HG03457 (cell line): Measurements from ENCODE around the gene LIPT2.

ENCODE experiments used
- ATAC-seq: cut with Tn5 transposase; IDR thresholded peaks from one replicate; pipeline ENCODE4 v1.9.1; 2021; ENCODE audit warnings: moderate number of reproducible peaks; ENCODE audit not compliant: unreplicated experiment

Gene LIPT2

DNA sequence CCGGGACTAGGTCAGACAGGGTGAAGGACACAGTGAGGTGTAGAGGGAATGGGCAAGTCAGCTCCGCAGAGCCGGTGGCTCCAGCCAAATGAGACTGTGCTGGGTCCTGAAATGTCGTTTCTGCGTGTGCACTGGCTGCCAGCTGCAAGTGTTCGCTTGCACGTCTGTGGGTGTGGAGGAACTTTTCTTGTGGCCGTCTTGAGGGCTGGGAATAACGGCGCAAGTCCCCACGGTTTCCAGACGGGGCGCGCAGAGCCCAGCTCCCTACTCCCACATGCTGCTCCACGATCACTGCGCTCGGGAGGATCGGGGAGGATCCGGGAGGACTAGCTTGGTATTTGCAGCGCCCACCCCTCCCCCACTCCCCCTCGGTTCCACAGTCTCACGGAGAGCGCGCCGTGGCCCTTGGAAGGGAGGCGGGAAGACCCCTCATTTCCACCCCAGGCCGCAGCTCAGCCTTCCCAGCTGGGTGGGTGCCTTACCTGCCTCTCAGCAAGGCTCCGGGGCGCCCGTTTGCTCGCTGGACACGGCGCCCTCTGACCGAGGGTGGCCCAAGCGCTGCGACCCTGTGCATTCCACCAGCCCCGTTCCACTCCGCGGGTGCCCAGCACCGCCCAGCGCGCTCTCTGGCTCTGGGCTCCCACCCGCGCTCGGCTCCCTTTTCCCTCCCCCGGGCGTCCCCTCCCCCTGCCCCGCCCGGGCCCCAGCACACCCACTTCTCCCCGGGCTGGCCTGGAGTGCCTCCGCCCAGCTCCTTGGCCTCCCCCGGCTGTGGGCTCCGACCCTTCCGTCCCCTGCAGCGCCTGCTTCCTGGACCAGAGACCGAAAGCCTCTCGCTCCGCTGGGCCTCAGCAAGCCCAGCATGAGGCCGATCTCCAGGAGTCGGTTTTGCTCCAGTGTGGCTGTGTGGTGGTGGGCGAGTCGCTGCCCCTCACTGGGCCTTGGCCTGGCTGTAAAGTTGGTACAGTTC lies 26.3 kb downstream of the LIPT2 start, which contains the start of gene KCNE3:
Gene KCNE3, minus strand, starts transcription at position 634 of the 970 bp plus-strand sequence. CDS start 9,986 bp downstream, outside the sequence.
- no peak for ATAC-seq

DNA sequence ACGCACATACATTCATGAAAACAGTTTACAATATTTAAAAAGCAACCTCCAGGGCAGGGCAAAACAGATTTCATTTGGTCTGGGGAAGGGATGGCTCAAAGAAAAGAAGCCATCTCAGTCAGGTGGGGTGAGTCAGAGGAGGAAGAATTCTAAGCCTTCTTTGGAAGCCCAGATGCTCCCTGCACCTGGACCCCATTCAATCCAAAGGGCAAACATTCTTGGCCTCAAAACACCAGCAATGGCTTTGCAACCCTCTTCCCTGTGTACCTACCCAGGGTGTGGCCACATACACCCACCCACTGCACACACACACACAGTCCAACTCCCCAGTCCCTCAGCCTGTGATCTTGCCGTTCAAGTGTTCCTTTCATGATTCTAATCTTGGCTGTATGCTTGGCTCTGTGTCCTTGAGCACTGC lies 28.2 kb downstream of the LIPT2 start:
- ATAC-seq: no peak

DNA sequence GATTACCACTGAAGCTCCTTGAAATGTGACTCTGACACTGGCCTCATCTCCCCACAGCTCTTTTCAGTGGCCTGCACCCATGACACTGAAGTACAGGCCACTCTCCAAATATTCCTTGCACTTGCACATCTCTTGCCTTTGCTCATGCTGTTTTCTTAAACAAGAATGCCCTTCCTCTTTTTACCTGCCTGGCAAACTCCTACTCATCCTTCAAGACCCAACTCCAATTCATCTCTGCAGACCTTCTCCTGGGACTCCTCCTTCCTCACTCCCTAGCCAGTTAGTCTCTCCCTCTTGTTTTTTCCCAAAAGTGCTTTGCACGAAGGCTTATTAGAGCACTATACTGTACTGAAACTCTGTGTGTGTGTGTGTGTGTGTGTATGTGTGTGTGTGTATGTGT lies 28.8 kb downstream of the LIPT2 start:
- ATAC-seq: no peak

DNA sequence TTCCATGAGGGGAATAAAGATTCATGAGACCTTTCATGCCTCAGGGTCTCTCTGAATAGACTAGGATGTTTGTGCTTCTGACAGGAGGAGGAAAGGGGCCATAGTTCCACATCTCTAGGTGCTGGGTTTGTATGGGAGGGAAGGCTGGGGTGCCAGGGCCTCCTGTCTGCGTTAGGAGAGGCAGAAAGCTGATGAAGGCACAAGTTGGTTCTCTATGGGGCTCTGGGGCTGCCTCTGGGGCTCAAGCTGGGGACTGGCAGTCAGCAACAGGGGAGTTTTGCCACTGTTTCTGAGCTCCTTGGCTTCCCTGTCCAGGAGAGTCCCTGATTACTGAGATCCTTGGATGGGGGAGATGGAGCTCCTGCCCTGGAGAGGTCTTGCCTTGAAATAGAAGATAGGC lies 30.3 kb downstream of the LIPT2 start:
- no peak for ATAC-seq

DNA sequence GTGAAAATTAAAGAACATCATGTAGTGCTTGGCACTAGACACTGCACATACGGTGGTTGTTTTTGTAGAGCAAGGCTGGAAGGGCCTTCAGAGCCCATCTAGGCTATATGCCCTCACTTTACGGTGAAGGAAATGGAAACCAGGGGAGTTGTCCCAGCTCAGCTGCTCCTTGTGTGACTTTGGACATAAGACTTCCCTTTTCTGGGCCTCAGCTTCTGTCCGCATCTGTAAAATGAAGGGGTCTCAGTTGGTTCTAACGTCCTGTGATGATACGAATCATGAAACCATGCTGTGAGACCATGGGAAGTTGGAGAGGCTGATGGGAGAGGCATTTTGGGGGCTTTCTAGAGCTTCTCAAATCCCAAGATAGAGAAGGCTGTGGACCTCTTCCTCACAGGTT lies 30.9 kb downstream of the LIPT2 start:
- ATAC-seq: no peak

DNA sequence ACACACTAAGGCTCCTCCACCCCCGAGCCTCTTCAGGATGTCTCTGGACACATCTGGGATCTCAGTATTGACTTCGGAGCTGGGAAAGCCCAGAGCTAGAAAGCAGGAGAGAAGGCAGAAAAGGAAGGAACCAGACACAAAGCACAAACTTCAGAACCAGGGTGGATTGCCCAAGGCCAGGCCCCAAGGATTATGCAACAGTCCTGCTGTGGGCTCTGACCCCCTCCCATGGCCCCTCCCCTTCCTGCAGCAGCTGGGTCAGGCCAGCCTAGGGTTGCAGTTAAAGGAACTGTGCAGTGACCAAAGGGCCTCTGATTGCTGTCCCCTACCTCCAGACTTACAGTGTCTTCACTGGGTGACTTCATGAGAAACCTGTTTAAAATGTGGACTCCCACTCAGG lies 31.5 kb downstream of the LIPT2 start:
- no peak for ATAC-seq

DNA sequence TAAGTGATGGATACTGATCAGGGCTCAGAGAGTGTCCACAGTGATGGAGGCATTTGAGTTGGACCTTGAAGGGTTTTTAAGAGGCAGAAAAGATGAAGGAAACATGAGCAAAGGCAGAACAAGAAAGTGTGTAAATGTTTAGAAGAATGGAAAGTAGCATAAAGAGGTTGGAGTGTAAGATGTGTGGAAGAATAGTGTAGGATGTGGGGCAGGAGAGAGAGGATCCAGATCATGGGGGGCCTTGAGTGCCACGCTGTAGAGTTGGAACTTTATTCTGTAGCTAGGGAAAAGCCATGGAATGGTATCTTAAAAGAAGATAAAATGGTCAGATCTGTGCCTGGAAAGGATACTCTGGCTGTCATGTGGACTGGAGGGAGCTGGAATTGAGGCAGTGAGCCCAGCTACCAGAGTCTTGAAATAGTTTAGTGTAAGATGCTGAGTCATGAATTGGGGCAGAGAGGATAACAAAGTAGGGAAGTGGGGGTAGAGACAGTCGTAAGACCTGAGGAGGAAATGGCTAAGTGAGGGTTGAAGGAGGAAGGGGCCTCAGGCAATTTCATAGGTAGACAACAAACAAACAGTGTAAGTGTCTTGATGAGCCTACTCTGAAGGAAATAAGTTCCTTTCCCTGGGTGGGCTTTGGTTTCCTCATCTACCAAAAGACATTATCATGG lies 32.9 kb downstream of the LIPT2 start:
- ATAC-seq: no peak

DNA sequence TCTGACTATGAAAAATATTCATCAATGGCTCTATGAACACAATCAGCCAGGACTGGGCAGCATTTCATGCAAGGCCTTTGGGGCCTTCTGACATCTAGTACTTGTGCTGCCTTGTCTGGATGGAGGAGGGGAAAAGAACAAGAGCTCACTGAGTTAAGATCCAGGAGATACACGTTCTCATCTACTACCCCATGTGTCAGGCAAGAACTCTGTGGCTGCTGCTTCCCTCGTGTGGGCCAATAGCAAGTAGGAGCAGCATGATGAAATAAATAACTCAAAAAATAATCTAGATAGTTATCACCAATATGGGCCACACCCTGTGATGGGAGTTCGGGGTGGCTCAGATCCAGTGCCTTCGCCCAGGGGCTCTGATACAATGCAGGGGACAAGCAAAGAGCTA lies 33.5 kb downstream of the LIPT2 start:
- ATAC-seq: no peak

DNA sequence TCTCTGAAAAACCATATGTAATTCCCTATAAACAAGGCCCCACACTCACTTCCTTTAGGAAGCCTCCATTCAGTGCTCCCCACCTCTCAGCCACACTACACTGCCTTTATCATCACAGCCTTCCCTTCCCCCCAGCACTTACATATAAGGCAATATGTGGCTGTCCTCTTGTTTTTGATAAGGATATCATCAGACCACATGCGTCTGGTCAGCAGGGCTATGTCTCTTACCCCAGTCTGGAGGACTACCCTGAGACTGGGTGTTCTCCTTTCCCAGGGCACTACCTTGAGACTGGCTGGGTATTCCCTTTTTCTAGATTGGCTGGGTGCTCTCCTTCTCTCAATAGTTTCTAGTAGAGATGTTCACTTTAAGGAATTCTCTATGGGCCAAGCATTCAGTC lies 33.9 kb downstream of the LIPT2 start:
- ATAC-seq: no peak

DNA sequence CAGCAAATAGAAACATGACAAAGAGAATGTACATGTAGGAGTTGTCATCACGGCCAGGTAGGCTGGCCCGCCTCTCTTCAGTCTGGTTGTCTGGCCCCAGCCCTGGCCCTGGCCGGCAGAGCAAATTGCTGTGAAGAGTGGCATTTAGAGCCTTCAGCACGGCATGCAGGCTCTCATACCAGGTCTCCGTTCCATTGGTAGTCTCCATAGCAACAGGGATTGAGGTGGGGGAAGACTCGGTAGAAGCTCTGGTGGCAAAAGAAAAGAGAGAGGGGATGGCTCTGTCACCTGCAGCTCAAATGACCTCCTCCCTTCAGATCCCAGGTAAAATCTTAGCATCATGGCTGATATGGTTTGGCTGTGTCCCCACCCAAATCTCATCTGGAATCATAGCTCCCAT lies 36.2 kb downstream of the LIPT2 start:
- ATAC-seq: no peak

DNA sequence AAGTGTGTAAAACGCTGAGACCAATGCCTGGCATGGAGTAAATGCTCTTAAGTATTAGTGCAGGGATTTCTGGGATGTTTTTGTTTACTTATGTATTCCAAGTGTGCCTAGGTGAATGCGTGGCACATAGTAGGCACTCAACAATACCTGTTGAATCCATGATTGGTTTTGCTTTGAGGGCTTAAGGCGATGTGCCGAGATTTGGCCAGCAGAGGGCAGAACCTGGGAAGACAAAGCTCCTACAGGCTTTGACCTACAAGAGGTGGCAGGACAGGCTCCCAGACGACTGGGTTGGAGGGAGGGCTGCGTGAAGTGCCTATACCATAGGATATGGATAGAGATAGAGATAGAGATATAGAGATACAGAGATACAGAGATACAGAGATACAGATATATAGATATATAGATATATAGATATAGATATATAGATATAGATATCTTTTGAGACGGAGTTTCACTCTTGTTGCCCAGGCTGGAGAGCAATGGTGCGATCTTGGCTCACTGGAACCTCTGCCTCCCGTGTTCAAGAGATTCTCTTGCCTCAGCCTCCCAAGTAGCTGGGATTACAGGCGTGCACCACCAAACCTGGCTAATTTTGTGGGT lies 40.0 kb downstream of the LIPT2 start:
- ATAC-seq: no peak

DNA sequence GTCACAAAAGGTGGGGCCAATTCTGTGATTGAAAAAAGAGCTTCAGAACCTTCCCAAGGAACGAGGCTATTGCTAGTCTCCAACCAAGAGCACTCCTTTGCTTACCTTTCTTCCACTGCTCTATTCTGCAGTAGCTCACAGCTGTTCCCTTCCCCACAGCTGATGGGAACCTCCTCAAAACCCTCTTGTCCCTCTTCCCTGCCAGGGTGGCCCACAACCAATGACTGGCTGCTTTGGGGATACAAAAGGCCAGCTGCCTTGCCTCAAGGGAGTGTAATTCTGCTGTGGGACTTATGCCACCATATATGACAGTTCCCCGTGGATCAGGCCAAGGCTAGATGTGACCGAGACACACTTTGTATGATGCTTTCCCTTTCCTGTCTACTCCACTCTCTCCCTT lies 41.2 kb downstream of the LIPT2 start:
- no peak for ATAC-seq

DNA sequence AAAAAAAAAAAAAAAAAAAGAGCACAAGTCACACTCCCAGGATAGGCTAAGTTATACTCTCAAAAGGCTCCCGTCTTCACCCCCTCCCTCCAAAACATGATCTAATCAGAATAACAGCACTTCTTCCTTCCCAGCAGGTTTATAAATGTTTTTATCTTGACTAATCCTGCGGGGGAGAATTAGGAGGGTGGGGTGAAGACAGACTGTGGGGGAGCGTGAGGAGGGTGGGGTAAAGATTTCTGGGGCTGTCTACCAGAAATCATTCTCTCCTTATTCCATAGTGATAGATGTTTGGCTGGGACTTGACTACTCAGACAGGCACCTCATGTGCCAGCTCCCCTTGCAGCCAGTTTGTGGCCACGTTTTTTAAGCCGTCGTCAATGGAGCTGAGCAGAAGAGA lies 43.2 kb downstream of the LIPT2 start:
- no peak for ATAC-seq

DNA sequence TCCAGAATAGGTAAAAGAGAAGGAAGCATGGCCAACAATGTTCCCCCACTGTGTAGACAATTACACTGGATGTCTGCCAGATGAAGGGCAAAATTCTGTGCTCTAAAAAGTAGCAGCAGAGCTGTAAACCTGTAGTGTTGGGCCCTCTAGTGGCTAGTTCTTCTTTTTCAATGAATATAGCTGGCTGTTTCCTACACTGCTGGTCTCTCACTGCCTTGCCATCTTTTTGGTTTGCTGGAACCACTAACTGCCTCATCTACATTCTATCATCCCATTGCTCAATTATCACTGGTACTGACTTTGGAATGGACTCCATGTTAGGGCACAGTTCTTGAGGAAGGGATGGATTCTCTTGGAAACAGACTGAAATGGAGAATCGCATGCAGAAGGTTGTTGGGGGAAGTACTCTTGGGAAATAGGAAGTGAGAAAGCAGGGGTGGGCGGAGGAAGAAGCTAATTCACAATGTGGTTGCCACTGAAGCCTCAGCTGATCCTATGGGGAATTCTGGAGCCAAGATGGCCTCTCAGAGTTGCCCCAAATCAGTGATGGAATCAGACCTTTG lies 44.1 kb downstream of the LIPT2 start:
- no peak for ATAC-seq

DNA sequence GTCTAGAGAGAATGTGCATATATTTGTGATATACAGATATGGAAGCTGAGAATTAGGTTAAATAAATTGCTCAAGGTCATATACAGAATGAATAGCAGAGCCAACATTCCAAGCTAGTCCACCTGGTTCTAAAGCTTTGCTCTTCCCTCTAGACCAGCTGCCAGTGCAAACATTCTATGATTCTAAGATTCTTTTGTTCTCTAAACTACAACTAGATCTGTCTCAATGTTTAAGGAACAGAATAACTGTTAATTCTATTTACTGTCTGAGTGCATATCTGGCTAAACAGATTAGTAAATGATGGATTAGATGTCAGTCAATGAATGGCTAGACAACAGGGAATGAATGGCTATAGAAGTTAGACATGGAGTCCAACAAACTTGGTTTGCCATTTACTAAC lies 45.8 kb downstream of the LIPT2 start:
- no peak for ATAC-seq

DNA sequence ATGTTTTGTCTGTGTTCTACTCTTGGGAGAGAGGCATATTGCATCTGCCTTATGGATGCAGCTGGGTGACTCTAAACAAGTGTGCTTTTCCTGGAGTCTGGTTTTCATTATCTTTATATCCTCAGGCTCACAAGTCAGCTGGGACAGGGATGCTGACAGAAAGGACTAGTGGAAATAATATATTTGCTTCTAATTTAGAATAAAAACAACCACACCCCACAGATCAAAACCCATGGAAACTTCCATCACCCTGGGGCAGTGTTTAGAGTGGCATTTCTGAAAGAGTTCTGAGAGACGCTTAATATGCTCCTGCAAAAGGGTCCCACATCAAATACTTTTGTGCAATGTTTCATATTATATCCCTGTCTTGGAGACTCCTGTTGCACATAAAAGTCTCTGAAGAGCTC lies 47.0 kb downstream of the LIPT2 start:
- ATAC-seq: no peak

DNA sequence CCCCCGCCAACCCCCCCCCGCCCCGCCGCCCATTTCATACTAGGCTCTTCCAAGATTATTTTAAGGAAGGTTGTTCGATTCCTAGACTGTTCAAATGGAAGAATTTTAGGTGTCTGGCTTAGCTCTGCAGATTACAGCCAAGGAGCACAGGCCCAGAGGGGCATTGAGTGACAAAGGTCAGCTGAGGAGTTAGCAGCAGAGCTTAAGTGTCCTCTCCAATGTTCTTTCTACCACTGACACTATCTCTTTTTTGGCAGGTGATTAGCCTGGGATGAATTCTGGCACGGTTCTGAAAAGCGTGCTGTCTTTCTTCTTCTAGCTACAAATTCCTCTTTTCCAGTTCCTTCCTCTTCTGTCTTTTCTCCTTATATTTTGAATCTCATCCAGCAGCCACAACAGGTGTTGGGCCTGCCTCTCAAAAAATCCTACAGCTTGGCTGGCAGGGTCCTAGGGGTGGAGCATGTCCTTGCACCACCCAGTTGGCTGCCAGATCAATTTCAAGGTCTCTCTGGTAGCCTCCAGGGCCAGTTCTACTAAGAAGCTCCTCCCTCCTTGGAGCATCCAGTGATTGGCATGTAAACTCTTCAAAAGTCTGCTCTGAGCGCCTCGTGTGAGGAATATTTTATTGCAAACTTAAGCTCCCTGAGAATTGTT lies 49.2 kb downstream of the LIPT2 start:
- ATAC-seq: no peak

DNA sequence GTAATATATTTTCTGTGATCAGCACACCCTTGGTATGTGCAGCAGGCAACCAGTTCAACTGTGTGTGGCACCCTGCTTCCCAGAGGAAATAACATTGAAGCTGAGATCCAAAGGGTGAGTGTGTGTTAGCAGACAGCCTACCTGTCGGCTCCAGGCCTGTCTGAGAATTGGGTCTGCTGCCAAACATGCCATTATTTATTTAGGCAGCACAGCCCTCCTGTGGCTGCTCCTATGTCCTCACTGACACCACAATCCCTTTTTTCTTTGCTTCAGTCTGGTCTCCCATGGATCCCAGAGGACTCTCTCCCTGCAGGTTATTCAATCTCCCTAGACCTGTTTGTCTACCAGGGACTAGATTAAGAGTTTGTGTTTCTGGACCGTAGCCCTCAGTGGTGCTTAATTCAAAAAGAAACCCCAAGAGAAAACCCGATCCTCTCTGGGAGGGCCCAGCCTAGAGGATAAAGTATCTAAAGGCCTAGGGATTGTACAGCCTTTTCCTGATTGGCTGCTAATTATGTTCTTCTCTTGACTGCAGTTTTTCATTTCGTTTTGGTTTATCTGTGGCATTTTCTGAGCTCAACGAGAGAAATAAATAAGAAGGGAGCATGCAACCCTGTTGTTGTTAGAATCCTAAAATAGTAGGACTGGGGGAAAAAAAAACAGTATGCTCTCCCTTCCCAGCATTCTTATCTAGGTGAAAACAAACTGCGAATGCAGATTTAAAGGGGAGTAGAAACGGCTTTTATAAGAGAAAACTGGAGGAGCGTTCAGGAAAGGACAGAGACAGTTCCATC lies 50.3 kb downstream of the LIPT2 start:
- no peak for ATAC-seq

DNA sequence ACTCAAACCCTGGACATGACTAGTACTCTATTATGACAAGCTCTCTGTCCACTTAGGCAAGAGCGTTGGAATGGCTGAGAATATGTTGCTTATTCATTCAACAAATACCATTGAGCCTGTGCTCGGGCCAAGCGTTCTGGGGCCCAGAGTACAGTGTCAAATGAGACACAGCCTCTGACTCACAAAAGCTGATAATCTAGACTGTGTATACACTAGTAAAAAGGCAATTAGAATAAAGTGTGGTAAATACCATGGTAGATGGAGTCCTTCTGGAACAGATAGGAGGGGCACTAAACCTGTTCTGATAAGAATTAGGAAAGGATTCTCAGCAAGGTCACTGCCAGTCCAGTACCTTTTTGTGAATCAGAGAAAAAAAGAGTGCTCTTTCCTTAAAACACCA lies 50.9 kb downstream of the LIPT2 start:
- no peak for ATAC-seq
